Endothelial cell of umbilical vein (primary cell): ENCODE results near the gene DIP2B. TPM values are rescaled to one million over a fixed set of nuclear protein-coding genes. Genes with fewer than 3 reads are reported as not detected.
A peak's percentile ranks its signal among the peaks of the same experiment; 100 is the strongest.

Source experiments
- BruUV-seq: library from RNA; stranded (reverse); fragments of 400-500 nt; replicated peaks from 2 replicates; lab custom pipeline; 2021; lab: Mats Ljungman, UMichigan
- CTCF ChIA-PET: fragments of 300-600, 350-600 bp; sonication (Branson Sonifier 250); formaldehyde crosslinking; loops from one replicate; lab custom pipeline; 2021; ENCODE audit warnings: antibody characterized with exemption, inconsistent platforms; lab: Charles Lee
- POLR2A ChIA-PET: fragments of 300-600, 350-600 bp; sonication (Branson Sonifier 250); formaldehyde crosslinking; loops from one replicate; lab custom pipeline; 2021; ENCODE audit warnings: antibody characterized with exemption, inconsistent platforms; lab: Charles Lee
- DNase-seq: peaks from one replicate; pipeline ENCODE4 v3.0.0-alpha.2; 2011; ENCODE audit warnings: low read depth, low spot score
- FAIRE-seq: peaks from 2 replicates; lab custom pipeline; 2011; peaks lifted over from hg19 to GRCh38; lab: Jason Lieb, UNC
- H2AFZ ChIP-seq: 2 replicates; pipeline ENCODE4 v1.6.0; 2012; ENCODE audit warnings: low read depth, low read length, control low read depth, inconsistent platforms
- H3K27ac ChIP-seq: 2 replicates; pipeline ENCODE4 v1.5.1; 2011; ENCODE audit warnings: low read depth, mild to moderate bottlenecking, control low read depth, low read length, moderate library complexity; ENCODE audit not compliant: insufficient read depth
- H3K27me3 ChIP-seq, 2 experiments: 2 replicates each; pipeline versions ENCODE4 v1.6.0 to v1.6.1; 2011; ENCODE audit warnings: low read length in 2 of 2, mixed read lengths in 1 of 2; ENCODE audit not compliant: control insufficient read depth in 2 of 2, insufficient read depth in 2 of 2
- H3K36me3 ChIP-seq, 2 experiments: 2 replicates in 1 of 2; 3 replicates in 1 of 2; pipeline ENCODE4 v1.5.1; 2011; ENCODE audit warnings: low read length in 2 of 2, mild to moderate bottlenecking in 1 of 2, moderate library complexity in 1 of 2; ENCODE audit not compliant: control insufficient read depth in 2 of 2, insufficient read depth in 2 of 2; ENCODE audit errors: extremely low read depth in 1 of 2
- H3K4me1 ChIP-seq: 3 replicates; pipeline ENCODE4 v1.5.1; 2011; ENCODE audit warnings: mild to moderate bottlenecking, low read length; ENCODE audit not compliant: control insufficient read depth, insufficient read depth; ENCODE audit errors: extremely low read depth
- H3K4me2 ChIP-seq: 2 replicates; pipeline ENCODE4 v1.6.1; 2011; ENCODE audit warnings: low read length, control low read depth, mixed read lengths; ENCODE audit not compliant: insufficient read depth
- H3K4me3 ChIP-seq, 3 experiments: fragments of 200-600 bp in 1 of 3; sonication (generic), shearing (Covaris generic) in 1 of 3; replicated peaks in 1 of 3; 2 replicates each; pipeline ENCODE4 v1.5.1; 2011 to 2016; ENCODE audit warnings: control low read depth in 3 of 3, low read length in 3 of 3, mild to moderate bottlenecking in 2 of 3, inconsistent platforms in 1 of 3, low read depth in 1 of 3, moderate library complexity in 1 of 3; ENCODE audit not compliant: insufficient read depth in 1 of 3
- H3K79me2 ChIP-seq: 2 replicates; pipeline ENCODE4 v1.6.0; 2012; ENCODE audit warnings: low read length, inconsistent platforms; ENCODE audit not compliant: control insufficient read depth, insufficient read depth
- H3K9ac ChIP-seq: replicated peaks from 2 replicates; pipeline ENCODE3; 2011; ENCODE audit warnings: low read length, control low read depth; ENCODE audit not compliant: insufficient read depth; ENCODE audit errors: extremely low read depth
- H3K9me1 ChIP-seq: replicated peaks from 3 replicates; pipeline ENCODE4 v1.6.0; 2011; ENCODE audit warnings: mild to moderate bottlenecking, low read length; ENCODE audit not compliant: control insufficient read depth, insufficient read depth; ENCODE audit errors: extremely low read depth
- H3K9me3 ChIP-seq: replicated peaks from 2 replicates; pipeline ENCODE4 v1.5.1; 2012; ENCODE audit warnings: low read length, inconsistent platforms; ENCODE audit not compliant: control insufficient read depth, insufficient read depth
- H4K20me1 ChIP-seq: replicated peaks from 2 replicates; pipeline ENCODE3; 2011; ENCODE audit warnings: mild to moderate bottlenecking, low read length; ENCODE audit not compliant: control insufficient read depth, insufficient read depth; ENCODE audit errors: extremely low read depth
- EZH2 ChIP-seq: IDR thresholded peaks from 2 replicates; pipeline ENCODE4 v1.6.1; 2012; ENCODE audit warnings: borderline replicate concordance, low read depth, mild to moderate bottlenecking, moderate library complexity, low read length, inconsistent platforms; ENCODE audit not compliant: severe bottlenecking
- FOS ChIP-seq: IDR thresholded peaks from 2 replicates; pipeline ENCODE4 v1.6.1; 2011; ENCODE audit warnings: mild to moderate bottlenecking, low read length, moderate library complexity, borderline replicate concordance; ENCODE audit not compliant: insufficient read depth
- GATA2 ChIP-seq: IDR thresholded peaks from 2 replicates; pipeline ENCODE4 v1.7.0; 2011; ENCODE audit warnings: low read depth, mild to moderate bottlenecking, moderate library complexity, mixed read lengths, low read length; ENCODE audit not compliant: insufficient read length, insufficient read depth
- JUN ChIP-seq: IDR thresholded peaks from 2 replicates; pipeline ENCODE4 v1.6.1; 2011; ENCODE audit warnings: borderline replicate concordance, low read depth; ENCODE audit not compliant: insufficient read length, insufficient read depth
- MYC ChIP-seq: IDR thresholded peaks from one replicate; pipeline ENCODE4 v1.6.1; 2011; ENCODE audit warnings: mild to moderate bottlenecking, low read depth, low read length
- POLR2A ChIP-seq: IDR thresholded peaks from 2 replicates; pipeline ENCODE4 v1.6.1; 2012; ENCODE audit warnings: low read depth, mild to moderate bottlenecking, control low read depth, low read length
- POLR2AphosphoS5 ChIP-seq: IDR thresholded peaks from 2 replicates; pipeline ENCODE4 v1.6.1; 2012; ENCODE audit warnings: low read depth, mild to moderate bottlenecking, control low read depth, low read length, moderate library complexity; ENCODE audit not compliant: insufficient read depth
- dilution Hi-C: fragments of 300-500 bp; cut with MboI; formaldehyde crosslinking; loops from one replicate; pipeline ENCODE4 v1.15.0; 2019; ENCODE audit warnings: low sequenced_read_pairs; ENCODE audit not compliant: extremely low pct_ligation_motif_present
- intact Hi-C: fragments of 100-400 bp; cut with micrococcal nuclease; formaldehyde crosslinking; loops from one replicate; pipeline ENCODE4 v1.10.0; 2022
- polyA plus RNA-seq, 4 experiments: library from polyadenylated mRNA; depleted of rRNA in 3 of 4; stranded (reverse) in 3 of 4; unstranded in 1 of 4; fragments of >200 nt; gene quantifications; 2 replicates each; pipeline versions ENCODE4 v1.2.1 to v1.2.3, GENCODE V29; 2011 to 2012; ENCODE audit warnings: missing spikeins in 1 of 4
- total RNA-seq: library from RNA; stranded (reverse); gene quantifications from 2 replicates; pipeline ENCODE4 v1.2.3, GENCODE V29; 2021
- TF ChIP-seq, protein P1 (sequence below): IDR thresholded peaks from 2 replicates; pipeline ENCODE4 v1.6.1; 2011; ENCODE audit not compliant: insufficient read depth, insufficient read length
- TF ChIP-seq, protein P2 (sequence below), 2 donors: IDR thresholded peaks; 1 replicate in 1 of 2; 2 replicates in 1 of 2; pipeline ENCODE4 v1.5.1; 2011; ENCODE audit warnings: low read length in 2 of 2, mild to moderate bottlenecking in 2 of 2, moderate library complexity in 2 of 2, control low read depth in 1 of 2, inconsistent platforms in 1 of 2, low read depth in 1 of 2; ENCODE audit not compliant: insufficient read depth in 1 of 2; ENCODE audit errors: extremely low read depth in 1 of 2

Gene DIP2B
- total and polyA plus RNA-seq, 2 donors (not counting 3 experiments of a cell fraction or from before 2014, with no cell fraction given), result 14.5 to 28.0 TPM

DNA sequence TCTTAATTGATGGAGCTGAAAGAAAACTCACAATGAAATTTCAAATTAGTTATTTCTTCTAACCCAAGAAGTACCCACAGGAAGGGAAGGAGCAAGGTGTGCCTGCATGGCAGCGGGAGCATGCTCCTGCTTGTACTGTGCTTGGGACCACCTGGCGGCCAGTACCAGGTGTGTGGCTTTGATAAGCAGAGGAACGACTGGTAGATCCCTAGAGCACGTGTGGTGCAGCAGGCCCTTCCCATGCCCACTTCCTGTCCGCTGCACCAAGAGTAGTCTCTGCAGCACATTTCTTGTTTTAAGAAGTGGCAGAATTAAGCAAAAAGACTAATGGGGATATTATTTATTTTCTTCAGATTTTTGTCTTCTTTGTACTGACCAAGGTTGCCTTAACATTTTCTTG, 136.8 kb downstream of the DIP2B start:
- no TSS peak for BruUV-seq
- dilution Hi-C loops, result no loop called here
- H3K4me1 ChIP-seq, result peaks cover 12% of the 10 kb centered on the region

More for the DNA sequence above, 136.8 kb downstream of the DIP2B start:
- Histone ChIP-seq H3K27ac (peak overlapping the region; percentile 9), H3K9me1 (no peaks in the 10 kb centered on the region), H3K9ac (no peak overlapping the region), H3K4me2 (no peak overlapping the region), H3K27me3 (no peaks in the 10 kb centered on the region), H2AFZ (no peak overlapping the region), H3K79me2 (peaks cover 4% of the 10 kb centered on the region), H4K20me1 (no peaks in the 10 kb centered on the region), H3K4me3 (no peak overlapping the region), H3K9me3 (no peaks in the 10 kb centered on the region), H3K36me3 (no peaks in the 10 kb centered on the region)
- no peak for DNase-seq
- TF ChIP-seq, protein P1, sequence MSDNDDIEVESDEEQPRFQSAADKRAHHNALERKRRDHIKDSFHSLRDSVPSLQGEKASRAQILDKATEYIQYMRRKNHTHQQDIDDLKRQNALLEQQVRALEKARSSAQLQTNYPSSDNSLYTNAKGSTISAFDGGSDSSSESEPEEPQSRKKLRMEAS, result no peak
- no peak for TF ChIP-seq POLR2AphosphoS5
- TF ChIP-seq JUN, result no peak
- TF ChIP-seq GATA2, result no peak
- no peak for TF ChIP-seq FOS
- TF ChIP-seq, protein P2, sequence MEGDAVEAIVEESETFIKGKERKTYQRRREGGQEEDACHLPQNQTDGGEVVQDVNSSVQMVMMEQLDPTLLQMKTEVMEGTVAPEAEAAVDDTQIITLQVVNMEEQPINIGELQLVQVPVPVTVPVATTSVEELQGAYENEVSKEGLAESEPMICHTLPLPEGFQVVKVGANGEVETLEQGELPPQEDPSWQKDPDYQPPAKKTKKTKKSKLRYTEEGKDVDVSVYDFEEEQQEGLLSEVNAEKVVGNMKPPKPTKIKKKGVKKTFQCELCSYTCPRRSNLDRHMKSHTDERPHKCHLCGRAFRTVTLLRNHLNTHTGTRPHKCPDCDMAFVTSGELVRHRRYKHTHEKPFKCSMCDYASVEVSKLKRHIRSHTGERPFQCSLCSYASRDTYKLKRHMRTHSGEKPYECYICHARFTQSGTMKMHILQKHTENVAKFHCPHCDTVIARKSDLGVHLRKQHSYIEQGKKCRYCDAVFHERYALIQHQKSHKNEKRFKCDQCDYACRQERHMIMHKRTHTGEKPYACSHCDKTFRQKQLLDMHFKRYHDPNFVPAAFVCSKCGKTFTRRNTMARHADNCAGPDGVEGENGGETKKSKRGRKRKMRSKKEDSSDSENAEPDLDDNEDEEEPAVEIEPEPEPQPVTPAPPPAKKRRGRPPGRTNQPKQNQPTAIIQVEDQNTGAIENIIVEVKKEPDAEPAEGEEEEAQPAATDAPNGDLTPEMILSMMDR (IDR thresholded peaks at IDR 0.05; ENCODE audit: extremely low read depth in 1 of 2, insufficient read depth in 1 of 2, low read depth in 1 of 2, low read length in 2 of 2), result no peak
- no peak for TF ChIP-seq MYC
- no peak for TF ChIP-seq POLR2A
- no peak for TF ChIP-seq EZH2
- FAIRE-seq, result no peak
- POLR2A ChIA-PET, result no interaction called here
- intact Hi-C loops, result no loop called here
- CTCF ChIA-PET, result interaction anchor here (0.8 to 8.0 kb wide), 5 partner anchors 20 to 135 kb away, joined by 3 to 261 read pairs (median 3); partner anchors contain the start of gene DIP2B
